ENCODE results near the gene NAE1. TPM values are rescaled to one million over a fixed set of nuclear protein-coding genes. Genes with fewer than 3 reads are reported as not detected.
A peak's percentile ranks its signal among the peaks of the same experiment; 100 is the strongest.

The NAE1 gene
- polyA plus RNA-seq (2011; rRNA removed) (89.8 and 132 TPM in 2 replicates), polyA plus RNA-seq (2017; fragmentation: RNase III; extraction: RNeasy Plus Mini Kit Qiagen cat#74134 plus additional on column Dnase treatment) (90.0 to 96.2 TPM (median 94.9 TPM) in 3 replicates), polyA minus RNA-seq (2011; rRNA and poly(A)+ RNA removed) (16.5 and 18.2 TPM in 2 replicates)
- polyA plus RNA-seq (2012; cell fraction: cytosol; rRNA removed) = 41.1 and 41.8 TPM in 2 replicates
- polyA plus RNA-seq (2012; cell fraction: nucleus; rRNA removed) = 18.0 and 27.3 TPM in 2 replicates

DNA sequence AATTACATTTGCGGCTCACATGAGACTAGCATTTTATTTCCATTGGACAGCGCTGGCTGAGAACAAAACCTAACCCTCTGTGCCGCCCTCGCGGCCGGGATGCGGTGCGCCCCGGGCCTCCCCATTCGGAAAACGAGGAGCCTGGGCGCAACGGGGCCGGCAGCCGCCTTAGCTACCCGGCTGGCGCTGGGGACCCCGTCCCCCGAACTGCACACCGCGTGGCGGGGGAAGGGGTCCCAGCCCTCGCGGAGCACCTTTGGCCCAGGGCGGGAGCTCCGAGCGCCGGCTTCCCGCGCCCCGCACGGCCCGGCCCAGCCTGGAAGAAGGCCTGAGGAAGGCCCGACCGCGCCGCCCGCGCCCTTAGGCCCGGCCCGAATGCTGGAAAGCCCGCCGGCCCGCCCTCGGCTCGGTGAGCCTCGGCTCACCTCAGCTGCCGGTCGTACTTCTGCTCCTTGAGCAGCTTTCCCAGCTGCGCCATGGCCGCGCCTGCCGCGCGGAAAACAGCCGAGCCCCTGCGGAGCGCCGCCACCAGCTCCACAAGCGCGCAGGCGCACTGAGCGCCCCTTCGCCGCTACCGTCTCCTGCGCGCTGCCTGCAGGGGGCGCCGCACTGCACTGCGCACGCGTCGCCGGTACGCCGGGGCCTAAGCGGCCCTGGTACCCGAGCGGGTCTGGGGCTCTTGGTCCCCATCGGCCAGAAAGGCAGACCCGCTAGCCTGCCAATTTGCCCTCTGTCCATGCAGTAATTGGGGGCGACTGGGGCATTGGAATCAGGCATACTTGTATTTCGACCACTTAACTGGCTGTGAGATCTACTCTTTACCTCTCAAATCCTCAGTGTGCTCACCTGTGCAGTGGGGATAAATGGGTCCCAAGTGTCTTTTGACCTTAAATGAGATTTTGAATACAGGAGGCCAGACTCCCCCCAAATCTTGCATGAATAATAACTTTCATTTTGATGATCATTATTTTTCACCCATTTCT, at the start of gene NAE1:
Gene NAE1, minus strand, starts transcription at position 555 of the 983 bp plus-strand sequence. Its CDS starts 77 bp downstream, at position 478.
- ATAC-seq (peak; percentile 92 to 98), FAIRE-seq (no peak), DNase-seq (ENCODE audit: low read depth in 1 of 2, low spot score in 1 of 2) (peak; percentile 84 to 91)
- ChIA-PET POLR2A (interaction anchor here (0.6 to 1.5 kb wide), 11 partner anchors 12 to 348 kb away, joined by 3 to 8 read pairs (median 3); partner anchors contain the start of genes CKLF and PDP2), CTCF (interaction anchor here (0.6 to 8.4 kb wide), 51 partner anchors 9 to 1810 kb away, joined by 3 to 148 read pairs (median 4); partner anchors contain the start of genes CA7, DYNC1LI2 and PDP2)
- H3K9me3 ChIP-seq = no peaks in the 10 kb centered on the region
- H3K4me3 ChIP-seq = peak within 1 kb of the TSS; percentile 88
- H3K4me2 ChIP-seq = peak within 1 kb of the TSS; percentile 92
- peak within 1 kb of the TSS; percentile 96 to 97 for H3K27ac ChIP-seq
- WGBS (ENCODE audit: missing lambda C conversion rate) = 1% methylated on average over 34 of the region's 84 CpGs
- peaks cover 10% of the 10 kb centered on the region for H3K4me1 ChIP-seq
- TF ChIP-seq, protein P1, sequence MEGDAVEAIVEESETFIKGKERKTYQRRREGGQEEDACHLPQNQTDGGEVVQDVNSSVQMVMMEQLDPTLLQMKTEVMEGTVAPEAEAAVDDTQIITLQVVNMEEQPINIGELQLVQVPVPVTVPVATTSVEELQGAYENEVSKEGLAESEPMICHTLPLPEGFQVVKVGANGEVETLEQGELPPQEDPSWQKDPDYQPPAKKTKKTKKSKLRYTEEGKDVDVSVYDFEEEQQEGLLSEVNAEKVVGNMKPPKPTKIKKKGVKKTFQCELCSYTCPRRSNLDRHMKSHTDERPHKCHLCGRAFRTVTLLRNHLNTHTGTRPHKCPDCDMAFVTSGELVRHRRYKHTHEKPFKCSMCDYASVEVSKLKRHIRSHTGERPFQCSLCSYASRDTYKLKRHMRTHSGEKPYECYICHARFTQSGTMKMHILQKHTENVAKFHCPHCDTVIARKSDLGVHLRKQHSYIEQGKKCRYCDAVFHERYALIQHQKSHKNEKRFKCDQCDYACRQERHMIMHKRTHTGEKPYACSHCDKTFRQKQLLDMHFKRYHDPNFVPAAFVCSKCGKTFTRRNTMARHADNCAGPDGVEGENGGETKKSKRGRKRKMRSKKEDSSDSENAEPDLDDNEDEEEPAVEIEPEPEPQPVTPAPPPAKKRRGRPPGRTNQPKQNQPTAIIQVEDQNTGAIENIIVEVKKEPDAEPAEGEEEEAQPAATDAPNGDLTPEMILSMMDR (IDR thresholded peaks at IDR 0.05) = peak; percentile 97
- TF ChIP-seq ZFP36 (IDR thresholded peaks at IDR 0.05; ENCODE audit: borderline replicate concordance, partially characterized antibody) (no peak), NR3C1 (IDR thresholded peaks at IDR 0.05) (no peak), HOXA7 (CRISPR knock-in tag; IDR thresholded peaks at IDR 0.05) (no peak), KDM1A (IDR thresholded peaks at IDR 0.05; ENCODE audit: low read depth) (peak; percentile 100), SMC3 (IDR thresholded peaks at IDR 0.05) (peak; percentile 69), TFCP2L1 (CRISPR knock-in tag; IDR thresholded peaks at IDR 0.05) (no peak), HOXB5 (CRISPR knock-in tag; IDR thresholded peaks at IDR 0.05) (no peak), CBX2 (IDR thresholded peaks at IDR 0.05; ENCODE audit: borderline replicate concordance, low read depth) (no peak), PHF8 (IDR thresholded peaks at IDR 0.05; ENCODE audit: borderline replicate concordance, low read depth) (peak; percentile 100), JUN (IDR thresholded peaks at IDR 0.05) (peak; percentile 71 to 88; a peak in 3 of 5 replicates), ESRRA (IDR thresholded peaks at IDR 0.05; ENCODE audit: borderline replicate concordance, low read length) (no peak), ZSCAN20 (CRISPR knock-in tag; IDR thresholded peaks at IDR 0.05) (no peak), TP53 (CRISPR knock-in tag; IDR thresholded peaks at IDR 0.05) (no peak), FOXS1 (CRISPR knock-in tag; IDR thresholded peaks at IDR 0.05) (no peak), MYC (IDR thresholded peaks at IDR 0.05; ENCODE audit: borderline replicate concordance, low read length) (no peak), SREBF2 (IDR thresholded peaks at IDR 0.05) (no peak), NPAS2 (CRISPR knock-in tag; IDR thresholded peaks at IDR 0.05; ENCODE audit: borderline replicate concordance) (no peak), EP300 (IDR thresholded peaks at IDR 0.05) (no peak), CBX8 (IDR thresholded peaks at IDR 0.05) (no peak), FOSB (CRISPR knock-in tag; IDR thresholded peaks at IDR 0.05) (no peak), EHF (CRISPR knock-in tag; IDR thresholded peaks at IDR 0.05) (0 out of 2 replicates have a peak, but pooled peaks have one; percentile 15), RCOR1 (IDR thresholded peaks at IDR 0.05; ENCODE audit: low read depth, low read length) (peak; percentile 76; the same call in 1 of the 2 replicates), RFX5 (IDR thresholded peaks at IDR 0.05) (no peak), POLR2AphosphoS2 (conservative IDR thresholded peaks at IDR 0.05; ENCODE audit: low read length) (no peak), RAD21 (conservative IDR thresholded peaks at IDR 0.05 in 1 of 2, IDR thresholded peaks at IDR 0.05 in 1 of 2) (peak; percentile 29 to 47; a peak in 3 of 5 replicates), EHMT2 (IDR thresholded peaks at IDR 0.05; ENCODE audit: low read depth) (no peak)
- TF ChIP-seq, protein P2, sequence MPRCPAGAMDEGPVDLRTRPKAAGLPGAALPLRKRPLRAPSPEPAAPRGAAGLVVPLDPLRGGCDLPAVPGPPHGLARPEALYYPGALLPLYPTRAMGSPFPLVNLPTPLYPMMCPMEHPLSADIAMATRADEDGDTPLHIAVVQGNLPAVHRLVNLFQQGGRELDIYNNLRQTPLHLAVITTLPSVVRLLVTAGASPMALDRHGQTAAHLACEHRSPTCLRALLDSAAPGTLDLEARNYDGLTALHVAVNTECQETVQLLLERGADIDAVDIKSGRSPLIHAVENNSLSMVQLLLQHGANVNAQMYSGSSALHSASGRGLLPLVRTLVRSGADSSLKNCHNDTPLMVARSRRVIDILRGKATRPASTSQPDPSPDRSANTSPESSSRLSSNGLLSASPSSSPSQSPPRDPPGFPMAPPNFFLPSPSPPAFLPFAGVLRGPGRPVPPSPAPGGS (IDR thresholded peaks at IDR 0.05) = peak; percentile 63; the same call in 1 of the 3 replicates
- TF ChIP-seq, protein P3, sequence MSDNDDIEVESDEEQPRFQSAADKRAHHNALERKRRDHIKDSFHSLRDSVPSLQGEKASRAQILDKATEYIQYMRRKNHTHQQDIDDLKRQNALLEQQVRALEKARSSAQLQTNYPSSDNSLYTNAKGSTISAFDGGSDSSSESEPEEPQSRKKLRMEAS (IDR thresholded peaks at IDR 0.05) = peak; percentile 55
- TF ChIP-seq, protein P4, sequence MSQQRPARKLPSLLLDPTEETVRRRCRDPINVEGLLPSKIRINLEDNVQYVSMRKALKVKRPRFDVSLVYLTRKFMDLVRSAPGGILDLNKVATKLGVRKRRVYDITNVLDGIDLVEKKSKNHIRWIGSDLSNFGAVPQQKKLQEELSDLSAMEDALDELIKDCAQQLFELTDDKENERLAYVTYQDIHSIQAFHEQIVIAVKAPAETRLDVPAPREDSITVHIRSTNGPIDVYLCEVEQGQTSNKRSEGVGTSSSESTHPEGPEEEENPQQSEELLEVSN (IDR thresholded peaks at IDR 0.05; ENCODE audit: borderline replicate concordance, low read depth) = peak; percentile 57; the same call in 1 of the 2 replicates
- TF ChIP-seq, protein P5, sequence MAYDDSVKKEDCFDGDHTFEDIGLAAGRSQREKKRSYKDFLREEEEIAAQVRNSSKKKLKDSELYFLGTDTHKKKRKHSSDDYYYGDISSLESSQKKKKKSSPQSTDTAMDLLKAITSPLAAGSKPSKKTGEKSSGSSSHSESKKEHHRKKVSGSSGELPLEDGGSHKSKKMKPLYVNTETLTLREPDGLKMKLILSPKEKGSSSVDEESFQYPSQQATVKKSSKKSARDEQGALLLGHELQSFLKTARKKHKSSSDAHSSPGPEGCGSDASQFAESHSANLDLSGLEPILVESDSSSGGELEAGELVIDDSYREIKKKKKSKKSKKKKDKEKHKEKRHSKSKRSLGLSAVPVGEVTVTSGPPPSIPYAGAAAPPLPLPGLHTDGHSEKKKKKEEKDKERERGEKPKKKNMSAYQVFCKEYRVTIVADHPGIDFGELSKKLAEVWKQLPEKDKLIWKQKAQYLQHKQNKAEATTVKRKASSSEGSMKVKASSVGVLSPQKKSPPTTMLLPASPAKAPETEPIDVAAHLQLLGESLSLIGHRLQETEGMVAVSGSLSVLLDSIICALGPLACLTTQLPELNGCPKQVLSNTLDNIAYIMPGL (CRISPR knock-in tag; IDR thresholded peaks at IDR 0.05; ENCODE audit: borderline replicate concordance) = peak; percentile 97
- TF ChIP-seq, protein P6, sequence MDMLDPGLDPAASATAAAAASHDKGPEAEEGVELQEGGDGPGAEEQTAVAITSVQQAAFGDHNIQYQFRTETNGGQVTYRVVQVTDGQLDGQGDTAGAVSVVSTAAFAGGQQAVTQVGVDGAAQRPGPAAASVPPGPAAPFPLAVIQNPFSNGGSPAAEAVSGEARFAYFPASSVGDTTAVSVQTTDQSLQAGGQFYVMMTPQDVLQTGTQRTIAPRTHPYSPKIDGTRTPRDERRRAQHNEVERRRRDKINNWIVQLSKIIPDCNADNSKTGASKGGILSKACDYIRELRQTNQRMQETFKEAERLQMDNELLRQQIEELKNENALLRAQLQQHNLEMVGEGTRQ (IDR thresholded peaks at IDR 0.05) = no peak
